Cardiac fibroblast (primary cell): ENCODE data around the gene SLC38A1.

ENCODE experiments used
- DNase-seq, 2 donors: peaks; one replicate each; pipeline versions ENCODE4 v3.0.0 to v3.0.0-alpha.2; 2010; ENCODE audit warnings: low read depth in 2 of 2
- H3K4me3 ChIP-seq, 2 donors: replicated peaks in 1 of 2; 1 replicate in 1 of 2; 2 replicates in 1 of 2; pipeline ENCODE4 v1.5.1; 2011; ENCODE audit warnings: low read depth in 2 of 2, low read length in 2 of 2, mild to moderate bottlenecking in 2 of 2, moderate library complexity in 1 of 2
- TF ChIP-seq, protein P1 (sequence below): IDR thresholded peaks from one replicate; pipeline ENCODE4 v1.5.1; 2011; ENCODE audit warnings: low read depth, mild to moderate bottlenecking, low read length, inconsistent platforms

Gene SLC38A1

DNA sequence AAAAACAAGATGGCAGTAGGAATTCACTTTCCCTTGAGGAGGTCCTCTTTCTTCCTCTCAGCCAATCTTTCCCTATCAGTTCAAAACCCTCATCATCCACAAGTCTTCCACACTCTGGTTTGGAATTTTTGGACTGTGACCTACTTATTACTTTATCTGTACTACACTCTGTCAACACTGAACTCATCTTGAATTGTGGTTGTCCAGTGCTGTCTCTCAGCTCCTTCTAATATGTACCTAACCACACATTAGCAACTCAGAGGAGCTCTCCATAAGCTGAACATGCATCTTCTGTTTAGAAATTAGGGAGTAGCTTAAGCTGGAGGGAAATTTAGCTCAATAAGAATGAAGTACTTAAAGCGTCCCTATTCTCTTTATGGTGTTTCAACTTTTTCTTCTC lies 34.8 kb downstream of the SLC38A1 start:
- no peak for DNase-seq
- TF ChIP-seq, protein P1, sequence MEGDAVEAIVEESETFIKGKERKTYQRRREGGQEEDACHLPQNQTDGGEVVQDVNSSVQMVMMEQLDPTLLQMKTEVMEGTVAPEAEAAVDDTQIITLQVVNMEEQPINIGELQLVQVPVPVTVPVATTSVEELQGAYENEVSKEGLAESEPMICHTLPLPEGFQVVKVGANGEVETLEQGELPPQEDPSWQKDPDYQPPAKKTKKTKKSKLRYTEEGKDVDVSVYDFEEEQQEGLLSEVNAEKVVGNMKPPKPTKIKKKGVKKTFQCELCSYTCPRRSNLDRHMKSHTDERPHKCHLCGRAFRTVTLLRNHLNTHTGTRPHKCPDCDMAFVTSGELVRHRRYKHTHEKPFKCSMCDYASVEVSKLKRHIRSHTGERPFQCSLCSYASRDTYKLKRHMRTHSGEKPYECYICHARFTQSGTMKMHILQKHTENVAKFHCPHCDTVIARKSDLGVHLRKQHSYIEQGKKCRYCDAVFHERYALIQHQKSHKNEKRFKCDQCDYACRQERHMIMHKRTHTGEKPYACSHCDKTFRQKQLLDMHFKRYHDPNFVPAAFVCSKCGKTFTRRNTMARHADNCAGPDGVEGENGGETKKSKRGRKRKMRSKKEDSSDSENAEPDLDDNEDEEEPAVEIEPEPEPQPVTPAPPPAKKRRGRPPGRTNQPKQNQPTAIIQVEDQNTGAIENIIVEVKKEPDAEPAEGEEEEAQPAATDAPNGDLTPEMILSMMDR, result no peak
- H3K4me3 ChIP-seq, result no peak overlapping the region

DNA sequence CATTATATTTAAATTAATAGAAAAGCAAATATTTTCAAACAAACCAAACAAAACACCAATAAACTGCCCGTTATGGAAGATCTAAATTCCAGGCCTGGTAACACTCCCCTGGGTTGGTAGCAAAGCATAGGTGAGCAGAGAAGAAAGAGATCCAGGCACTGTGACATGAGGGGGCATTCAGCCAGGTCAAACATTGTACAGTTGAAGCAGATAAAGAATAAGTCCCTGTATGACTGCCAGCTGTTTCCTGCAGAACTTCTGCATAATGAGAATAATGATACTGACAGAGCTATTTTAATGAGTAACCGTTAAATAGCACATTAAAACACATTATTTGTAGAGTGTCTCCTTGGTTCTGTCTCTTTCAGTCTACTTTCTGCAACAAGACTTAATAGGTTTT lies 35.4 kb downstream of the SLC38A1 start:
- H3K4me3 ChIP-seq, result no peak overlapping the region
- DNase-seq, result no peak
- TF ChIP-seq, protein P1, result no peak

DNA sequence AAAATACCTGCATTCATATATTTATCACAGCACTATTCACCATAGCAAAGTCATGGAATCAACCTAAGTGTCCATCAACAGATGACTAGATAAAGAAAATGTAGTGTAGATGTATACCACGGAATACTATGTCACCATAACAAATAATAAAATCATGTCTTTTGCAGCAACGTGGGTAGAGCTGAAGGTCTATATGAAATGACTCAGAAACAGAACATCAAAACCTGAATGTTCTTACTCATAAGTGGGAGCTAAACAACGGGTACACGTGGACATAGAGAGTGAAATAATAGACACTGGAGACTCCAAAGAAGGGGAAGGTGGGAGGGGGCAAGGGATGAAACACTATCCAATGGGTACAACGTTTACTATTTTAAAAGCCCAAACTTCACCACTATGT lies 37.9 kb downstream of the SLC38A1 start:
- TF ChIP-seq, protein P1, result no peak
- no peak for DNase-seq
- H3K4me3 ChIP-seq, result no peak overlapping the region

DNA sequence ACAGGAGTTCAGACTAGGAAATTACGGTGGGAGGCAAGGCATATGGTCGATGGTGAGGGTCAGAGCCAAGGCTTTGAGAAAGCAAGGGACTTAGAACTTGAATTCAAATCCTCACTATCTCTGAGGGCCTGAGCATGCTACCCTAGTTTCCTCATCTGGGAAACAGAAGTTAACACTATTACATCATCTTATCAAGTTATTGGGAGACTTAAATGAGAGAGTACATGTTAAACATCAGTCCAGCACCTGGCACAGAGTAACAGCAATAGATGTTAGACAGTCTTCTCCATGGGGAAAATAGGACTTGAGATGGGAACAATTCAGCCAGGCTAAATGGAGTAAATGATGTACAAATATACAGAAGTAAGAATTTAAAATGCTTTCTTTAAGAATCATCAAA lies 38.5 kb downstream of the SLC38A1 start:
- TF ChIP-seq, protein P1, result no peak
- H3K4me3 ChIP-seq, result no peak overlapping the region
- no peak for DNase-seq

DNA sequence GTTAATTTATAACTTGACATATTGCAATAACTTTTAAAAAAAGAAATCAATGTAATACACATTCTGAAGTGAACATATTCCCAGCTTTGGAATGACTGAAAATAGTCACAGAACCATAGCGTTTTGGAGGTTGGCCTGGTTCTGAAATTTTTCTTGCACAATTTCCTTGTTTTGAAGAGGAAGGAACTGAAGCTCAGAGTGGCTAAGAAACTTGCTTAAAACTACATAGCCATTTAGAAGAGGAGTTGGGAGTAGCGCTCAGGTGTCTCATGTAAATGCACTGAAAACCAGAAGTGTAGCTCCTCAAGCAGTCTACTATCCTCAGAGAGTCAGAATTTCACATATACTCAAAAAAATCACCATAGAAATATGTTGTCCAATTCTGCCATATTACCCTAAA lies 41.2 kb downstream of the SLC38A1 start:
- H3K4me3 ChIP-seq, result no peak overlapping the region
- TF ChIP-seq, protein P1, result no peak
- DNase-seq, result peak in 1 of 2 donors; percentile 33

DNA sequence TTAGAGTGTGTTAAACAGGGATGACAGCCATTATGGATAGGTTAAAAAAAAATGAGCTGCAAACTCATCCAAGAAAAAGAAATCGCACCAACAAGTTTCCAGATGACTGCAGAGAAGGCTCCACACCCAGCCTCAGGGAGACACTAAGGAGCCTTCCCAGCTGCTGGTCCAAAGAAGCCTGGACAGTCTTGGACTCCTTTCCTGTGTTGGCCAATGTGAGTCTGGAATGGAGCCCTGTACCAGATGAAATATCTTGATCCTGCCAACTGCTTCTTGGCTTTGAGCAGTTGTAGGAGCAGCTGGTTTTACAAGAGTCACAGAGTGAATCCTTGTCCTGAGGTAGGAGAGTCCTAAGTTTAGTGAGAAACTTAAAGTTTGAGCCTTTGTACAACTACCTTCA lies 44.5 kb downstream of the SLC38A1 start:
- no peak overlapping the region for H3K4me3 ChIP-seq
- TF ChIP-seq, protein P1, result no peak
- DNase-seq, result peak; percentile 55 to 90

DNA sequence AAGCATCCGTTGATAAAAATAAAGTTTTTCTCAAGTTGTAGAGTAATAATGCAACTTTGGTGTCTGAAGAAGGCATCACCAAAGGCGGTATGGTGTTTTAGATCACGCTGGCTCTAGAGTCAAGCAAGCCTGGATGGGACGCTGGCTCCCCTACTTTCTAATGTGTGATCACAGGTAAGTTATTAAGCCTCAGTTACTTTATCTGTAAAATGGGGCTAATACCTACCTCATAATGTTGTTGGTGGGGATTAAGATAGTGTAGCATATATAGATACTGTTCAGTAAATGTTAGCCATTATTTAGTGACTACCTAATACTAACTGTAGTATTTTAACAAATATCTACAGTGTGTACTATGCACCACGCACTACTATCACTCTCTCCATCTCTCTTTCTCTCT lies 45.8 kb downstream of the SLC38A1 start:
- H3K4me3 ChIP-seq, result no peak overlapping the region
- TF ChIP-seq, protein P1, result no peak
- DNase-seq, result no peak
